DLD1 (cell line): ENCODE measurements around the gene PGM1.

Source experiments
- in situ Hi-C: cut with HindIII; loops from 2 replicates; pipeline ENCODE4 v1.10.0; 2017; ENCODE audit warnings: low sequenced_read_pairs

Gene PGM1

GRCh38 chr1:63690966-63691700 lies 97.9 kb downstream of the PGM1 start:
- in situ Hi-C loops, result loop anchor here (5.0 kb wide), 1 partner anchor 79 kb away; no protein-coding TSS in a partner anchor

- in situ Hi-C loops, result loop anchor here (5.0 kb wide), 1 partner anchor 80 kb away; no protein-coding TSS in a partner anchor
Observed at GRCh38 chr1:63691701-63692425, 98.7 kb downstream of the PGM1 start.

- in situ Hi-C loops, result loop anchor here (5.0 kb wide), 1 partner anchor 82 kb away; no protein-coding TSS in a partner anchor
Observed at GRCh38 chr1:63693944-63694571, 100.8 kb downstream of the PGM1 start.

- in situ Hi-C loops, result no loop called here
Observed at GRCh38 chr1:63698001-63698838, 105.0 kb downstream of the PGM1 start.

- in situ Hi-C loops, result no loop called here
Observed at GRCh38 chr1:63701187-63701586, 108.0 kb downstream of the PGM1 start.

GRCh38 chr1:63703701-63704107 lies 110.5 kb downstream of the PGM1 start:
- in situ Hi-C loops, result no loop called here

- in situ Hi-C loops, result no loop called here
Observed at GRCh38 chr1:63704443-63704842, 111.2 kb downstream of the PGM1 start.

GRCh38 chr1:63705078-63705477 lies 111.9 kb downstream of the PGM1 start:
- in situ Hi-C loops, result no loop called here

GRCh38 chr1:63709267-63709828 lies 116.1 kb downstream of the PGM1 start:
- in situ Hi-C loops, result no loop called here
